ENCODE results near the gene INSIG2. TPM values are rescaled to one million over a fixed set of nuclear protein-coding genes. Genes with fewer than 3 reads are reported as not detected.

INSIG2 gene
- total RNA-seq, 2 donors from 2014 or later: 23.1 to 48.9 TPM

DNA sequence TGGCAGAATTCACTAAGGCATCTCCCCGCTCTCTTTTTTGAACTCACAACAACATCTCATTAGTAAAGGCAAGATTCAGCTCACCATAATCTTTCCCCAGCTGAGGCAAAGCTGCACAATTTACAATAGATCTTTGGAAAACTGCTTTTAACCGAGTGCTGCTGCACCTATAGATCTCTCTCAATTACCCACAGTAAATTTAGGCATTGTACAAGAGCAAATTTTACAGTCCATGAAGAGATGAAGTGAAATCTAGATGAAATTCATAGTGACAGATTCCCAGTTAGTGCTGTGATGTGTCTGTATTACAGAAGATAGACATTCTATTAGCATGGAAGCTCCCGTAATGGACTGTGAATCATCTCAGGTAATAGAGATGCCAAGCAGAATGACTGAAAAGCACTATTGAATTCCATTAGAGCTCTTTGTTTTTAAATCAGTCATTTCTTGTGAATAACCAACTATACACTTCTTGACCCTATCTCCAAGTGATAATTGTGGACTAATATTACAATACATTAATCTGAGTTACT lies 36.4 kb upstream of the INSIG2 start:
- H3K36me3 Mint-ChIP-seq (ENCODE audit: insufficient read depth in 2 of 2): no peaks in the 10 kb centered on the region
- no peaks in the 10 kb centered on the region for H3K9me3 Mint-ChIP-seq
- no peak for DNase-seq
- peaks cover 16% of the 10 kb centered on the region for H3K4me1 Mint-ChIP-seq (ENCODE audit: low read depth)
- H3K27me3 Mint-ChIP-seq (ENCODE audit: low read depth): peaks cover 71% of the 10 kb centered on the region
- ATAC-seq (replicated peaks in 1 of 2): no peak
- H3K4me3 Mint-ChIP-seq: no peak overlapping the region
- H3K27ac Mint-ChIP-seq: no peak overlapping the region

DNA sequence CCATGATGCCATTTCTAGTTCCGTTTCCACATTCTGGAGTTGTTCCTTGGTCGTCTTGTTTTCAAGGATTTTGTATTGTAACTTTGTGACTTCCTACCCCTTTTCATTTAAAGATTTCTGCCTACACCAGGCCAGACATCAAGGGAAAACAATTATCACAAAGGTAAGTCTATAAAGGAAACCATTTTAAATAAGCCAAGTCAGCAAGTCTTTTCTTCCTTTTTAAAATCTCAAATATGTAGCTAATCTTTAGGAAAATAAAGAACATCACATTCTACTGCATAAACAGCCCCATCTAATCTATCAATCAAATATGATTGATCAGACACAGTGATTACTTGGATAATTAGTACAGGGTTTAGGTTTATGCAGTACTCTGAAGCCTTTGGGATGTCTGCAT lies 35.8 kb upstream of the INSIG2 start:
- H3K27ac Mint-ChIP-seq: no peak overlapping the region
- H3K36me3 Mint-ChIP-seq (ENCODE audit: insufficient read depth in 2 of 2): no peaks in the 10 kb centered on the region
- DNase-seq: no peak
- H3K9me3 Mint-ChIP-seq: no peaks in the 10 kb centered on the region
- no peak overlapping the region for H3K4me3 Mint-ChIP-seq
- H3K27me3 Mint-ChIP-seq (ENCODE audit: low read depth): peaks cover 71% of the 10 kb centered on the region
- H3K4me1 Mint-ChIP-seq (ENCODE audit: low read depth): peaks cover 12% of the 10 kb centered on the region
- no peak for ATAC-seq (replicated peaks in 1 of 2)

DNA sequence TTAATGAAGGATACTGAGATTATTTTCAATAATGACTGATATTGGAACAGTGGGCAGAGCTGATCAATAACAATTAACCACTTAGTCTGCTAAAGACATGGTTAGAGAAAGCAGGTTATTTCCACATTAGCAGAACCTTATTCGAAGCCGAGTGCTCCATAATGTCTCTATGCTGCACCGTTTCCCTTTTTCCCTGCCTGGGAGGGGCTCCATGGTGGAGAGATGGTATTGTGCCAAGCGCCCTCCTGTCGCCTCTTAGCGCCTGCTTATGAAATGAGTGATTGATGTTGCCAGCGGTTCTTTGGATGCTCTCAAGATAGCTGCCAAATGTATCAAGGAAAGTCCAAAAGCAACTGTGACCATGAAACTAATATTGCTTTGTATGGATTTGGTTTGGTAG lies 34.6 kb upstream of the INSIG2 start:
- H3K4me1 Mint-ChIP-seq (ENCODE audit: low read depth): peaks cover 11% of the 10 kb centered on the region
- no peaks in the 10 kb centered on the region for H3K36me3 Mint-ChIP-seq (ENCODE audit: insufficient read depth in 2 of 2)
- no peak overlapping the region for H3K27ac Mint-ChIP-seq
- DNase-seq: no peak
- ATAC-seq (replicated peaks in 1 of 2): no peak
- H3K9me3 Mint-ChIP-seq: no peaks in the 10 kb centered on the region
- H3K4me3 Mint-ChIP-seq: no peak overlapping the region
- peaks cover 65% of the 10 kb centered on the region for H3K27me3 Mint-ChIP-seq (ENCODE audit: low read depth)

DNA sequence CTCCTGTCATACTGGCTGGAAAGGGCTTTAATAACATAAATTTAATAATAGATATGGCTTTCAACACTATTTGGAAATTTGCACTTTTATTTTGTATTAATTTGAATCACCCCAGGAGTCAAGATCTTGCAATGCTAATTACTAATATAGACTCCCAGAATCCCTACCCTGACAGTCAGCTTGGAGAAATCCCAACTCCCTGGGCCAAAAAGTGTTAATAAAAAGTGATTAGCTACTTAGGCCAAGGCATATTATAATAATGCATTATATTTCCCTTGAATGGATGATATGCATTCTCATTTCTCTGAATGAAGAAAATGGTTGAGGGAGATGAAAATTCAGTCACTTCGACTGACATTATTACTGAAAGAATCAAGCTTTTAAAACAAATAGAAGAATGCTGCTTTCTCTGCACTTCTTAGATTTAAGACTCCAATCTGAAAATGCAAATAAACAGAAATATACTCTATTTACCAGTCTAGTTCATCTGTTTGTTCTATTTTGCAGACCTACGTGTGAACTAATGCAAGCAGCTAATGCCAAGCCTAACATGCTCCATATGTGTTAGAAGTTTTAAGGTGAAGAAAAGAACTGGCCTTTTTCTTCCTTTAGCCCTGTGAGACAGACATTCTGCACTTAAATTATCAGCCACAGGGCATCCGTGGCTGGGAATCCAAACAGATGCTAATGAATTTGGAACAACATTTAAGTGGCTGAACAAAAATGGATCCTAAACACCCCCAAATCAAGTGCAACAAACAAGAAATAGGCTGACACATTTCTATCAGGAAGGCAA lies 33.9 kb upstream of the INSIG2 start:
- H3K9me3 Mint-ChIP-seq: no peaks in the 10 kb centered on the region
- ATAC-seq (replicated peaks in 1 of 2) (no peak), DNase-seq (no peak)
- no peak overlapping the region for H3K27ac Mint-ChIP-seq
- peaks cover 58% of the 10 kb centered on the region for H3K27me3 Mint-ChIP-seq (ENCODE audit: low read depth)
- H3K4me1 Mint-ChIP-seq (ENCODE audit: low read depth): peaks cover 11% of the 10 kb centered on the region
- H3K4me3 Mint-ChIP-seq: no peak overlapping the region
- H3K36me3 Mint-ChIP-seq (ENCODE audit: insufficient read depth in 2 of 2): no peaks in the 10 kb centered on the region

DNA sequence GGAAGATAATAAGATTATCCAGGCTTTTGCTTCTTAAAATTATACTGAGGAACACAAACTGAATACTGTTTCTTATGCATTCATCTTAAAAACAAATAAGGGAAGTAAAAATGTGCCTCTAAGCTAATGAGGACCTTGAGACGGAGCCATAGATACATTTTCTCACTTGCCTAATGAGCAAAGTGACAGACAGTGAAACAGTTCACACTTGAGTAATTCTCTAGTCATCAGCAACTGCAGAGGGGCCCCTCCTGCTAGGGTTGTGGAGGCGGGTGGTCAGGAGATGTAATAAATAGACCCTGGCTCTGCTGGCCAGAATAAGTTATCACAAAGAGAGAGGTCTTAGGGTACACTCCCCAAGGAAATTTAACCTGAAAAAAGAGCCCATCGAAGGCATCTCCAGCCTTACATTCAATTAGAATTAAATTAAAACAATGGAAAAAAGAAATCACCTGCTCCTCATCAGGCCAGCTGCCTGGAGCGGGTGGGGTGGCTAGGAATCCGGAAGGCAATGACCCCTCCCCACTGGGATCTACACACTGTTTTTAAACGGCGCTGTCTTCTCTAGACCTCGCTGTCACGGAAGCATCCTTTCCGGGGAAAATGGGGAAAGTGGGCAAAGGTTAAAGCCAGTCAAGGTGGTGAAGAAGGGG lies 32.6 kb upstream of the INSIG2 start:
- Mint-ChIP-seq H3K4me1 (ENCODE audit: low read depth) (peaks cover 13% of the 10 kb centered on the region), H3K27me3 (ENCODE audit: low read depth) (peaks cover 48% of the 10 kb centered on the region), H3K9me3 (no peaks in the 10 kb centered on the region), H3K36me3 (ENCODE audit: insufficient read depth in 2 of 2) (no peaks in the 10 kb centered on the region), H3K27ac (no peak overlapping the region), H3K4me3 (no peak overlapping the region)
- no peak for DNase-seq
- ATAC-seq (replicated peaks in 1 of 2): no peak

DNA sequence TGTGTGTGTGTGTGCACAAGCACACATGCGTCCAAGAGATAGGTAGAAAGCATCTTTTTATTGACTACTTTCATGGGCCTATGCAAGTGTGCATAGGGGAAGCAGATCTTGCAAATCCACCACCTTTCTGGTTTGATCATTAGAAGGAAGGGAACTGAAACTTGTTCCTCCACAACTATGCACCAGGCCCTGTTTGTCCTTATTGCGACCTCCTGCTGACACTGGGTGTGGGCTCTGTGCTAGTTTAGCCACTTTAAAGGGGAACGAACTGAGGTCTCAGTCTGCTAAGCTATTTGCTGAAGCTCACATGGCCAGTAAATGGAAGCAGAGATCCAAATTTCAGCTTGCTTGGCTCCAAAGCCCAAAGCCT lies 32.1 kb upstream of the INSIG2 start:
- Mint-ChIP-seq H3K9me3 (no peaks in the 10 kb centered on the region), H3K4me3 (no peak overlapping the region), H3K4me1 (ENCODE audit: low read depth) (peaks cover 14% of the 10 kb centered on the region), H3K36me3 (ENCODE audit: insufficient read depth in 2 of 2) (no peaks in the 10 kb centered on the region), H3K27me3 (ENCODE audit: low read depth) (peaks cover 48% of the 10 kb centered on the region), H3K27ac (no peak overlapping the region)
- DNase-seq (no peak), ATAC-seq (replicated peaks in 1 of 2) (no peak)

DNA sequence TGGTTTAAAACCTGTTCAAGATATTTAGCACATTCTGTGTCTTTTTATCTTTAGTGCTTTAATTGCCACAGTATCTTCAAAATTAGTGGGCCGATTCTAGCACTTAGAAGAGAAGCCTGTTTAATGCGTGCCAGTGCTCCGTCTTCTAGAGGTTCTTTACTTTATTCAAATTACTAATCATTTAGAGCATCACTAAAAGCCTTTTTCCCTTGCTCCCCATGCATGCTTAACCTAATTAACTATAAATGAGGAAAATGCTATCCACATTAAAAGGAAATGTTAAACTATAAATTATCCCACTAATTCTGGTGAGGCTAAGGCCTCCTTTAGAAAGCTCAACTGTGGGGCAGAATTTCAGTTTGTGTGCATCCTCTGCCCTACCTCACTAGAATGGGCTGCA lies 31.5 kb upstream of the INSIG2 start:
- Mint-ChIP-seq H3K27me3 (ENCODE audit: low read depth) (peaks cover 49% of the 10 kb centered on the region), H3K9me3 (no peaks in the 10 kb centered on the region), H3K27ac (no peak overlapping the region), H3K4me1 (ENCODE audit: low read depth) (peaks cover 18% of the 10 kb centered on the region), H3K4me3 (no peak overlapping the region), H3K36me3 (ENCODE audit: insufficient read depth in 2 of 2) (no peaks in the 10 kb centered on the region)
- DNase-seq (no peak), ATAC-seq (replicated peaks in 1 of 2) (no peak)

DNA sequence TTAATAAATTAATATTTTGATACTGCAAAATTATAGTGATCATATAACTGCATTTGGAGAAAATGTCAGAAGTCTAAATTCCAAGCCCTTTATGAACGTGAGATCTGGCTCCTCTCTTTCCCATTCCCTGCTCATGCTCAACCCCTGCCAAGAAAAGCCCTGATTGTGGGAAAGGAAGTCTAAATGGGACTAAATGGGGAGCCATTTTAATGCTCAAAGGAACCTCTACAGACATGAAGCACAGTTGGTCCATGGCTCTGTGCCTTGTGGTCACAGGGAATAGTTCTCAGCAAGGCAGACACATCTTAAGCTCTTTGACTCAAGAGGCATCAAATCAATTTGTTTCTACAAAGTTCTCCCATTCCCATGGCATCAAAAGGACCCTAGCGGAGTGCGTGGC lies 29.3 kb upstream of the INSIG2 start:
- no peaks in the 10 kb centered on the region for H3K36me3 Mint-ChIP-seq (ENCODE audit: insufficient read depth in 2 of 2)
- H3K27me3 Mint-ChIP-seq (ENCODE audit: low read depth): peaks cover 53% of the 10 kb centered on the region
- DNase-seq (no peak), ATAC-seq (replicated peaks in 1 of 2) (no peak)
- peaks cover 18% of the 10 kb centered on the region for H3K4me1 Mint-ChIP-seq (ENCODE audit: low read depth)
- no peak overlapping the region for H3K4me3 Mint-ChIP-seq
- no peaks in the 10 kb centered on the region for H3K9me3 Mint-ChIP-seq
- no peak overlapping the region for H3K27ac Mint-ChIP-seq

DNA sequence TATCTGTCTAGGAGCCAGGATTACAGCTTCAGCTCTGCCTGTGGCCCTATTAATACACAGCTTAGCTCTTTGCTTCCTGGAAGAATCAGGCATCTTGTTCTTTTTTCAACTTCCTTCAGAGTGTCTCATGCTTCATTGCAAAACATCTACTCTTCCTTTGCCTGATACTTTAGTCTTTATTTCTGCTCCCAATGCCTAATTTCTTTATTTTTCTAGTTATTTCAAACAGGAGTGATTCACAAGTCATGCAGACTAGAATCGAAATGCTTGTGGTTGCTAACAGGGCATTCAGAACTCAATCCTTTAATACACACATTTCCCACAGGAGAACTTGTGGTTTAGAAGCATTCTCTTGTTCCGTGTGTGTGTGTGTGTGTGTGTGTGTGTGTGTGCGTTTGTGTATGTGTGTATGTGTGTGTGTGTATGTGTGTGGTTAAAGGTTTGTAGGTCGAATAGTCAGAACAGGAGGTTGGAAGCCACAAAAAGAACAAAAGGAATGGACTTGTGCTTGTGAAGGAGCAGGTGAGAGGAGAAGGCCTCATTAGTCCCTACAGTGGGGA lies 28.3 kb upstream of the INSIG2 start:
- no peaks in the 10 kb centered on the region for H3K9me3 Mint-ChIP-seq
- peaks cover 50% of the 10 kb centered on the region for H3K27me3 Mint-ChIP-seq (ENCODE audit: low read depth)
- no peaks in the 10 kb centered on the region for H3K36me3 Mint-ChIP-seq (ENCODE audit: insufficient read depth in 2 of 2)
- H3K4me3 Mint-ChIP-seq: peak overlapping the region in 1 of 2 donors; percentile 2
- DNase-seq (no peak), ATAC-seq (replicated peaks in 1 of 2) (peak; percentile 46 to 61)
- H3K27ac Mint-ChIP-seq: peak overlapping the region; percentile 0
- H3K4me1 Mint-ChIP-seq (ENCODE audit: low read depth): peaks cover 18% of the 10 kb centered on the region

DNA sequence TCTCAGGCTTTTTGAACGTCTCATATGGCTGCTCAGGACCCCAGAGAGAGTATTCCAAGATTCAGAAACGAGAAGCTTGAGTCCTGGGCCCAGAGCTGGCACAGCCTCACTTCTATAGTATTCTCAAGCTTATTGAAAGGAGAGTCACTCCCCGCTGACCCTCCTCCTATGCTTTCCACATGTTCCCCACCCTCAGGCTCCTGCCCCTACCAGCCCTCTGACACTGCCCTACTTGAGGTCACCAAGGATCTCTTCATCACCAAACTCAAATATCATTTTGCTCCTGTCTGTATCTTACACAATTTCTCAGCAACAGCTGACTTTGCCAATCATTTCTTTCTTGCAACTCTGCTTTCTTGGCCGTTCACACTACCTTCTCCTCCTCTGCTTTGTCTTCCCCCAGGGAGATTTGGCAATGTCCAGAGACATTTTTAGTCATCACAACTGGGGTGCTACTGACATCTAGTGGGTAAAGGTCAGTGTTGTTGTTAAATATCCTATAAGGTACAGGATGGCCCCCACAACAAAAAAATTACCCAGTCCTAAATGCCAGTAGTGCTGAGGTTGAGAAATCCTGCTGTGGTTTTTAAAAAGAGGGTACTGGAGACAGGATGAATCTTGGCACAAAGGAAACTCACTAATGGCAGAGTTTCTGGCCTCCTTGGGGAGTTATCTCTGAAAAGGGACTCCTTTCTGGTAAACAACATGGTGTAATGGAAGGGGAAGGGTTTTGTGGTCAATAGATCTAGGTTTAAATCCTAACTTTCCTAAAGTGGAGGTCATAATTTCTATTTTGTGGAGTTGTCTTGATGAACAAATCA lies 26.9 kb upstream of the INSIG2 start:
- H3K27me3 Mint-ChIP-seq (ENCODE audit: low read depth): peaks cover 45% of the 10 kb centered on the region
- peaks cover 13% of the 10 kb centered on the region for H3K4me1 Mint-ChIP-seq (ENCODE audit: low read depth)
- H3K4me3 Mint-ChIP-seq: no peak overlapping the region
- DNase-seq (no peak), ATAC-seq (replicated peaks in 1 of 2) (peak in 1 of 2 donors; percentile 44)
- H3K9me3 Mint-ChIP-seq: no peaks in the 10 kb centered on the region
- H3K36me3 Mint-ChIP-seq (ENCODE audit: insufficient read depth in 2 of 2): no peaks in the 10 kb centered on the region
- H3K27ac Mint-ChIP-seq: no peak overlapping the region

DNA sequence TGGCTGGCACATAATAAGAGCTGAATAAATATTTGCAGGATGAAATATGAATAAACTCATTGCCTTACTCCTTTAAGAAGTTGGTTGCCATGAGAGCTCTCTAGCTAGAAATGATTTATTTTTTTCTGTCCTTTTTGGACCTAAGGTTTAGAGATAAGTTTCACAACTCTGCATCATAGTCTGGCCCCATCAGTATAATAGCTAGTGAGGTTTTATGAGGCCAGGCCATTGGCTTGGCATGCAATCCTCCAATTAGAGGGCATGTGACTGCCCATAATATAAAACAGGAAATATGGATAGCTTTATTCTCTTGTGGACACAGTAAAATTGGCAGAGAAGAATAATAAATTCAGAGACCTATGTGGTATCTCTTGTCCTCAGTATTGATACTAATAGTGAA lies 26.2 kb upstream of the INSIG2 start:
- Mint-ChIP-seq H3K36me3 (ENCODE audit: insufficient read depth in 2 of 2) (no peaks in the 10 kb centered on the region), H3K27ac (no peak overlapping the region), H3K27me3 (ENCODE audit: low read depth) (peaks cover 46% of the 10 kb centered on the region), H3K4me3 (no peak overlapping the region), H3K4me1 (ENCODE audit: low read depth) (peaks cover 13% of the 10 kb centered on the region), H3K9me3 (no peaks in the 10 kb centered on the region)
- no peak for DNase-seq
- no peak for ATAC-seq (replicated peaks in 1 of 2)

DNA sequence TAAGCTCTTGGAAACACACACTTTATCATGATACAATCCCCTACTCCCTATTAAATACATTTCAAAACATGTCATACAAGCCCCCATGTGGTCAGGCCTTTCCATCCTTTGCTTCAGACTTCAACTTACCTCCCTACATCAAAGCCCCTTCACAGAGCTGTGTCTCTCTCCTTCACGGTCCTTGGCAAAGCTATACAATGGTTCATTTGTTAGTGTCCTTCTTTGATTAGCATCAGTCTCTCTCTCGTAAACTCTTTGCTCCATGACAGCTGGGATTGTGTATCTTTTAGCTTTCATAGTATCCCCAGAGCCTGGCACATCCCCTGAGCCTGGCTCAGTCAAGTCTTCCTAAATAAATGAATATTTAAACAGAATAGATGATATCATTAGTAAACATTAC lies 25.6 kb upstream of the INSIG2 start:
- DNase-seq (no peak), ATAC-seq (replicated peaks in 1 of 2) (no peak)
- H3K36me3 Mint-ChIP-seq (ENCODE audit: insufficient read depth in 2 of 2): no peaks in the 10 kb centered on the region
- H3K4me1 Mint-ChIP-seq (ENCODE audit: low read depth): peaks cover 13% of the 10 kb centered on the region
- H3K27me3 Mint-ChIP-seq (ENCODE audit: low read depth): peaks cover 40% of the 10 kb centered on the region
- no peak overlapping the region for H3K27ac Mint-ChIP-seq
- no peaks in the 10 kb centered on the region for H3K9me3 Mint-ChIP-seq
- H3K4me3 Mint-ChIP-seq: no peak overlapping the region
